Glutamatergic neuron (in vitro differentiated cells): ENCODE measurements around the gene ZFP36L1. TPM values are rescaled to one million over a fixed set of nuclear protein-coding genes. Genes with fewer than 3 reads are reported as not detected.

ENCODE experiments used
- DNase-seq: peaks from one replicate; pipeline ENCODE4 v3.0.0; 2022
- H3K27ac Mint-ChIP-seq: one replicate; pipeline ENCODE4 v1.8.0; 2020; ENCODE audit warnings: mild to moderate bottlenecking, mixed read lengths, inconsistent platforms; ENCODE audit not compliant: unreplicated experiment
- H3K27me3 Mint-ChIP-seq: one replicate; pipeline ENCODE4 v1.8.0; 2020; ENCODE audit warnings: mild to moderate bottlenecking, moderate library complexity, mixed read lengths, inconsistent platforms; ENCODE audit not compliant: unreplicated experiment
- H3K36me3 Mint-ChIP-seq: one replicate; pipeline ENCODE4 v1.8.0; 2020; ENCODE audit warnings: mild to moderate bottlenecking, mixed read lengths, inconsistent platforms; ENCODE audit not compliant: unreplicated experiment
- H3K4me1 Mint-ChIP-seq: one replicate; pipeline ENCODE4 v1.8.0; 2020; ENCODE audit warnings: mild to moderate bottlenecking, low read depth, mixed read lengths, inconsistent platforms; ENCODE audit not compliant: unreplicated experiment
- H3K4me3 Mint-ChIP-seq: one replicate; pipeline ENCODE4 v1.8.0; 2020; ENCODE audit warnings: mild to moderate bottlenecking, mixed read lengths, inconsistent platforms; ENCODE audit not compliant: unreplicated experiment
- H3K9me3 Mint-ChIP-seq: one replicate; pipeline ENCODE4 v1.8.0; 2020; ENCODE audit warnings: mild to moderate bottlenecking, moderate library complexity, mixed read lengths, inconsistent platforms; ENCODE audit not compliant: unreplicated experiment
- CTCF ChIP-seq: fragments of 200-600 bp; sonication (generic); IDR thresholded peaks from one replicate; pipeline ENCODE4 v1.5.0; 2021; ENCODE audit not compliant: partially characterized antibody, unreplicated experiment
- total RNA-seq: library from RNA; stranded (reverse); fragmentation: NEBNext Ultra II Directional; extraction: Animal tissue kit (Norgen Biotek cat#: 25700); gene quantifications from one replicate; pipeline ENCODE4 v1.2.1, GENCODE V29; 2021; ENCODE audit not compliant: unreplicated experiment

Gene ZFP36L1
- total RNA-seq, 1 donor from 2014 or later, result 2.7 TPM

GRCh38 chr14:68796418-68797101 lies 3.7 kb upstream of the ZFP36L1 start:
- no peak for TF ChIP-seq CTCF
- peak; percentile 4 for DNase-seq
- no peaks in the 10 kb centered on the region for H3K36me3 Mint-ChIP-seq
- H3K27me3 Mint-ChIP-seq, result peaks cover 13% of the 10 kb centered on the region
- peaks cover 2% of the 10 kb centered on the region for H3K9me3 Mint-ChIP-seq
- H3K4me3 Mint-ChIP-seq, result peak overlapping the region; percentile 71
- no peak overlapping the region for H3K27ac Mint-ChIP-seq
- peaks cover 6% of the 10 kb centered on the region for H3K4me1 Mint-ChIP-seq

DNA sequence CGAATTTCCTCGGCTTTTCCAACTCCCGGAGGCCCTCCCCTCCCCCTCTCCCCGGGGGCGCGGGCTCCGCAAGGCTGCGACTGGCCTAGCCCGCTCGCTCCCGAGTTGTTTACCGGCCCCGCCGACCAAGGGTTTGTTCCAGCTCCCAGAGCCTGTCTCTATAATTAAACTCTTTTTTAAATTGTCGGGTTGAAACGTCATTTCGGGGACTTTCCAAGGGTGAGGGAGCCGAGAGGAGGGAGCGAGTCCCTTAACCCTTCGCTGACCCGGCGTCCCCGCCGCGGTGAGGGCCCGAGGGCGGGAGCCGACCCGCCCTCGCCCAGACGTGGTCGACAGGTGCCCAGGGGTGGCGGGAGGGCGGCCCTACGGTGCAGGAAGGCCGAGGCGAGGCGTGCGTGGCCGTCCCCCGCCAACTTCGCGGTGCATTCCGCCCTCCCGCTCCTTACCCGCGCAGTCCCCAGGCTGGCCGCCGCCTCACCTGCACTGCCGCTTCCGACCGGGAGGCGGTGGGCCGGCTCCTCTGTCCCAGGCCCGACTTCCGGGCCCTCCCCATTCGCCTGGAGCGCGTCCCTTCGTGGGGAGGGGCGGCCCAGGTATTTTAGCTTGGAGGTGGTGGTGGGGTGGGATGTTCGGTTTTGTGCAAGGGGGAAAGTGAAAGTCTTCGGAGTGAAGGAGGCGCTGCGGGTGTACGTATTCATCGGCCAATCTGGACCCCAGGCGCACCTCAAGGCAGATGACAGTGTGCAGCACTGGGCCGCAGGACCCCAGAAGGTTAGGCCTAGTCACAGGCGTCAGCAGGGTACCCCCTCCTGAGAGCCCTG lies 2.9 kb upstream of the ZFP36L1 start:
- peak overlapping the region; percentile 74 for H3K4me3 Mint-ChIP-seq

DNA sequence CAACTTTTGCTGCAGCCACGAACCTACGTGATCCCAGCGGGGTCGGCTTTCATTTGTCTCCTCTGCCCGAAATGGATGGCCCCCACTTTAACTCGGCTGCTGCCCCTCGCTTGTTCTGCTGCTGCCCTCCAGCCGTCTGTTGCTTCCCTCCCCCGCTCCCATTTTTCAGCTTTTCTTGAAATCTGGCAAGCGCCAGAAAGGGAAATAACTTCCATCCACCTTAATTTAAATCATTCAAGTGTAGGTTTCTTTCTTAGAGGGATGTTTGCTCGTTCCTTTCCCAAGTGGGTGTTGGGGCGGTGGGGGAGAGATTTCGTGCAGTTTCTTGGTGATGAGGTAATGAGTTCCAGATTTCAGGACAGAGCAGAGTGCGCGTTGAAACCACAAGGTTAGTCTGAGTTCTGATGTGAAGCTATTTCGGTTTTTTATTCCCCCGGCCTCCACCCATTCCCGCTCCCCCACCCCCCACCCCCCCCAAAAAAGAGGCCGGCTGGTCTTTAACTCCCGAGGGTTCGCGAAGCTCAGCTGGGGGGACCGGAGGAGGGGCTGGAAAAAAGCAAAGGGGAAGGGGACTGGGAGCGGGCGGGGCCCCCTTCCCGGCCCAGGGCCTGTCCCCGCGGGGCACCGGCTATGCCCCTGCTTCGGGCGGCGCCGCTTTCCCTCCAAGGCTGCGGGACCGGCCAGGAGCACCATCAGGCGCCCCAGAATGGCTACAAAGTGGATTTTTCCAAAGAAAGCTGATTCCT lies 2.2 kb upstream of the ZFP36L1 start:
- H3K4me1 Mint-ChIP-seq, result peaks cover 6% of the 10 kb centered on the region
- peak; percentile 11 for DNase-seq

More for the DNA sequence above, 2.9 kb upstream of the ZFP36L1 start:
- peaks cover 6% of the 10 kb centered on the region for H3K4me1 Mint-ChIP-seq
- H3K27ac Mint-ChIP-seq, result no peak overlapping the region
- H3K27me3 Mint-ChIP-seq, result peaks cover 13% of the 10 kb centered on the region
- TF ChIP-seq CTCF, result peak; percentile 88
- no peaks in the 10 kb centered on the region for H3K36me3 Mint-ChIP-seq
- H3K9me3 Mint-ChIP-seq, result peaks cover 2% of the 10 kb centered on the region
- peak; percentile 72 for DNase-seq

GRCh38 chr14:68794130-68794850 lies 1.4 kb upstream of the ZFP36L1 start:
- Mint-ChIP-seq H3K27me3 (peaks cover 18% of the 10 kb centered on the region), H3K27ac (no peak overlapping the region), H3K9me3 (peaks cover 2% of the 10 kb centered on the region), H3K4me1 (peaks cover 6% of the 10 kb centered on the region), H3K4me3 (peak overlapping the region; percentile 95), H3K36me3 (no peaks in the 10 kb centered on the region)
- peak; percentile 50 for DNase-seq
- TF ChIP-seq CTCF, result no peak

More for the DNA sequence above, 2.2 kb upstream of the ZFP36L1 start:
- Mint-ChIP-seq H3K27ac (no peak overlapping the region), H3K4me3 (peak overlapping the region; percentile 95), H3K36me3 (no peaks in the 10 kb centered on the region), H3K27me3 (peaks cover 16% of the 10 kb centered on the region), H3K9me3 (peaks cover 2% of the 10 kb centered on the region)
- no peak for TF ChIP-seq CTCF
